Measurements from ENCODE around the gene KANK2. TPM values are rescaled to one million over a fixed set of nuclear protein-coding genes. Genes with fewer than 3 reads are reported as not detected.

The KANK2 gene
- total and polyA plus RNA-seq, 2 of the 4 experiments (the other 2 are of a cell fraction), result 104 to 176 TPM

GRCh38 chr19:11155373-11156120 lies 41.8 kb downstream of the KANK2 start, which contains the start of gene SPC24:
Gene SPC24, minus strand, starts transcription at chr19:11155782. Its CDS starts 6 bp downstream, at chr19:11155776.
- H3K9me1 ChIP-seq (ENCODE audit: insufficient read depth, low read length), result peaks cover 5% of the 10 kb centered on the region; the same call in 1 of the 2 replicates
- in situ Hi-C loops (cut with MboI; ENCODE audit: low sequenced_read_pairs) (no loop called here), intact Hi-C loops (cut with micrococcal nuclease) (no loop called here), dilution Hi-C loops (cut with HindIII; ENCODE audit: low sequenced_read_pairs, unreplicated experiment) (no loop called here)
- H2BK20ac ChIP-seq (ENCODE audit: low read depth, low read length), result peak within 1 kb of the TSS; percentile 66
- H3K27ac ChIP-seq (ENCODE audit: insufficient read depth, low read length), result peak within 1 kb of the TSS; percentile 67
- peak within 1 kb of the TSS; percentile 51; the same call in 1 of the 3 replicates for H2BK15ac ChIP-seq (ENCODE audit: low read depth, low read length)
- no peaks in the 10 kb centered on the region for H3K36me3 ChIP-seq (ENCODE audit: control insufficient read depth, insufficient read depth, low read length)
- peaks cover 13 to 34% of the 10 kb centered on the region in 2 experiments for H3K79me1 ChIP-seq (ENCODE audit: low read depth in 1 of 2, low read length in 2 of 2)
- H4K91ac ChIP-seq (ENCODE audit: insufficient read depth, low read depth, low read length), result peak within 1 kb of the TSS; percentile 95
- ATAC-seq (ENCODE audit: low read depth) (peak; percentile 98), DNase-seq (peak; percentile 99)
- H3K4me2 ChIP-seq (ENCODE audit: low read depth, low read length), result peak within 1 kb of the TSS; percentile 55
- H4K5ac ChIP-seq (ENCODE audit: low read depth, low read length), result peak within 1 kb of the TSS; percentile 86
- ChIA-PET CTCF (no interaction called here), POLR2A (ENCODE audit: unreplicated experiment) (interaction anchor here (1.2 kb wide), 1 partner anchor 12 kb away, joined by 3 read pairs; no protein-coding TSS in a partner anchor)
- peak within 1 kb of the TSS; percentile 75 for H2AK9ac ChIP-seq (replicated peaks; ENCODE audit: low read depth, low read length, poor library complexity)
- H3K18ac ChIP-seq (ENCODE audit: low read depth, low read length), result peak within 1 kb of the TSS; percentile 53
- WGBS, 2 experiments (ENCODE audit: extremely low coverage in 2 of 2, insufficient read length in 1 of 2), result 1% methylated on average over 22 of the region's 50 CpGs; no CpG with 5 or more reads in 1 of the 2 experiments
- H3K14ac ChIP-seq (replicated peaks; ENCODE audit: low read depth, low read length), result peak within 1 kb of the TSS; percentile 91
- H3K4ac ChIP-seq (ENCODE audit: low read depth, low read length), result peak within 1 kb of the TSS; percentile 91
- BruUV-seq (replicated peaks), result no TSS peak
- H3K56ac ChIP-seq (ENCODE audit: extremely low read depth, insufficient read depth, low read length), result peak within 1 kb of the TSS; percentile 91
- peak within 1 kb of the TSS; percentile 96 for H2AFZ ChIP-seq (replicated peaks; ENCODE audit: low read length, poor library complexity)
- H4K8ac ChIP-seq (ENCODE audit: low read depth in 2 of 2, low read length in 2 of 2), result peak within 1 kb of the TSS; percentile 86 to 97
- H3K23ac ChIP-seq (ENCODE audit: low read depth, low read length), result peak within 1 kb of the TSS; percentile 78
- no peaks in the 10 kb centered on the region for H3K9me3 ChIP-seq (ENCODE audit: control insufficient read depth, insufficient read depth, low read length)
- peak within 1 kb of the TSS; percentile 60 for H2BK5ac ChIP-seq (ENCODE audit: low read depth, low read length, poor library complexity, severe bottlenecking)
- H3K9ac ChIP-seq (ENCODE audit: low read depth, low read length), result peak within 1 kb of the TSS; percentile 52
- H3K27me3 ChIP-seq (ENCODE audit: control insufficient read depth, insufficient read depth, low read length), result no peaks in the 10 kb centered on the region
- peak within 1 kb of the TSS; percentile 63 for H3K4me3 ChIP-seq (ENCODE audit: insufficient read depth, low read depth, low read length)
- H2BK120ac ChIP-seq (ENCODE audit: low read depth, low read length), result peak within 1 kb of the TSS; percentile 49
- peaks cover 22% of the 10 kb centered on the region for H3K4me1 ChIP-seq (ENCODE audit: control insufficient read depth, insufficient read depth, low read length)
- peak within 1 kb of the TSS; percentile 98 for H2AK5ac ChIP-seq (ENCODE audit: low read depth, low read length)
- H4K20me1 ChIP-seq (ENCODE audit: insufficient read depth, low read length), result no peaks in the 10 kb centered on the region
- no peak for TF ChIP-seq RFX5 (IDR thresholded peaks at IDR 0.05; ENCODE audit: low read depth, low read length)
- no peak for TF ChIP-seq SMC3 (IDR thresholded peaks at IDR 0.05; ENCODE audit: low read depth, low read length)
- no peak for TF ChIP-seq NFE2L2 (IDR thresholded peaks at IDR 0.05; ENCODE audit: low read depth, low read length)
- TF ChIP-seq CTCF (conservative IDR thresholded peaks at IDR 0.05; ENCODE audit: low read depth, low read length), result 0 out of 2 replicates have a peak, but pooled peaks have one; percentile 4
- TF ChIP-seq POLR2A (IDR thresholded peaks at IDR 0.05; ENCODE audit: low read depth, low read length), result peak; percentile 35; the same call in 1 of the 2 replicates
- no peak for TF ChIP-seq CHD1 (IDR thresholded peaks at IDR 0.05; ENCODE audit: low read depth, low read length)
- no peak for TF ChIP-seq USF2 (IDR thresholded peaks at IDR 0.05; ENCODE audit: low read depth, low read length)
- TF ChIP-seq MXI1 (IDR thresholded peaks at IDR 0.05; ENCODE audit: borderline replicate concordance, low read depth, low read length), result peak; percentile 93
- no peak for TF ChIP-seq CEBPB (IDR thresholded peaks at IDR 0.05; ENCODE audit: low read depth, low read length)
- peak; percentile 66; the same call in 1 of the 2 replicates for TF ChIP-seq FOS (IDR thresholded peaks at IDR 0.05; ENCODE audit: low read depth, low read length)
- TF ChIP-seq RAD21 (IDR thresholded peaks at IDR 0.05; ENCODE audit: low read length), result no peak
- TF ChIP-seq, protein P1, sequence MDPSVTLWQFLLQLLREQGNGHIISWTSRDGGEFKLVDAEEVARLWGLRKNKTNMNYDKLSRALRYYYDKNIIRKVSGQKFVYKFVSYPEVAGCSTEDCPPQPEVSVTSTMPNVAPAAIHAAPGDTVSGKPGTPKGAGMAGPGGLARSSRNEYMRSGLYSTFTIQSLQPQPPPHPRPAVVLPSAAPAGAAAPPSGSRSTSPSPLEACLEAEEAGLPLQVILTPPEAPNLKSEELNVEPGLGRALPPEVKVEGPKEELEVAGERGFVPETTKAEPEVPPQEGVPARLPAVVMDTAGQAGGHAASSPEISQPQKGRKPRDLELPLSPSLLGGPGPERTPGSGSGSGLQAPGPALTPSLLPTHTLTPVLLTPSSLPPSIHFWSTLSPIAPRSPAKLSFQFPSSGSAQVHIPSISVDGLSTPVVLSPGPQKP (IDR thresholded peaks at IDR 0.05; ENCODE audit: borderline replicate concordance, low read depth, low read length), result no peak
- TF ChIP-seq MAFK (IDR thresholded peaks at IDR 0.05; ENCODE audit: low read depth, low read length), result no peak
- TF ChIP-seq MAZ (IDR thresholded peaks at IDR 0.05; ENCODE audit: borderline replicate concordance, low read depth, low read length), result peak; percentile 36; the same call in 1 of the 2 replicates

All from IMR-90 (cell line).